Fibroblast of peridontal ligament (primary cell): ENCODE results near the gene DMWD.

Experiments used
- DNase-seq: peaks from one replicate; pipeline ENCODE4 v3.0.0-alpha.2; 2010; ENCODE audit errors: extremely low read depth

Gene DMWD

DNA sequence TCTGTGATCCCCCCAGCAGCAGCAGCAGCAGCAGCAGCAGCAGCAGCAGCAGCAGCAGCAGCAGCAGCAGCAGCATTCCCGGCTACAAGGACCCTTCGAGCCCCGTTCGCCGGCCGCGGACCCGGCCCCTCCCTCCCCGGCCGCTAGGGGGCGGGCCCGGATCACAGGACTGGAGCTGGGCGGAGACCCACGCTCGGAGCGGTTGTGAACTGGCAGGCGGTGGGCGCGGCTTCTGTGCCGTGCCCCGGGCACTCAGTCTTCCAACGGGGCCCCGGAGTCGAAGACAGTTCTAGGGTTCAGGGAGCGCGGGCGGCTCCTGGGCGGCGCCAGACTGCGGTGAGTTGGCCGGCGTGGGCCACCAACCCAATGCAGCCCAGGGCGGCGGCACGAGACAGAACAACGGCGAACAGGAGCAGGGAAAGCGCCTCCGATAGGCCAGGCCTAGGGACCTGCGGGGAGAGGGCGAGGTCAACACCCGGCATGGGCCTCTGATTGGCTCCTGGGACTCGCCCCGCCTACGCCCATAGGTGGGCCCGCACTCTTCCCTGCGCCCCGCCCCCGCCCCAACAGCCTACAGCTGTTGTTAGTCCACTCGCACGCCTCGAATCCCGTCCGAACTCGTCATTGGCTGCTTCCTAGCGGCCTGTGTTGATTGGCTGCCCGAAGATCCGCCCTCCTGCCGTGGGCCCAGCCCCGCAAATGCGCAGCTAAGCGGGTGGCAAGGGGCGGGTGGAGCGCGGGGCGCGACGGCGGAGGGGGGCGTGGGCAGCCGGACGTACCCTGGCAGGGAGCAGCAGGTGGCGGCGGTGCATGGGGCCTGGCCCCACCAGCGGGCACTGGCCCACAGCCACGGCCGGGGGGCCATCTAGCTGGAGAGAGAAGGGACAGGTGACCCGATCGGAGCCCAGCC, 22.2 kb downstream of the DMWD start:
- DNase-seq: peak; percentile 96

DNA sequence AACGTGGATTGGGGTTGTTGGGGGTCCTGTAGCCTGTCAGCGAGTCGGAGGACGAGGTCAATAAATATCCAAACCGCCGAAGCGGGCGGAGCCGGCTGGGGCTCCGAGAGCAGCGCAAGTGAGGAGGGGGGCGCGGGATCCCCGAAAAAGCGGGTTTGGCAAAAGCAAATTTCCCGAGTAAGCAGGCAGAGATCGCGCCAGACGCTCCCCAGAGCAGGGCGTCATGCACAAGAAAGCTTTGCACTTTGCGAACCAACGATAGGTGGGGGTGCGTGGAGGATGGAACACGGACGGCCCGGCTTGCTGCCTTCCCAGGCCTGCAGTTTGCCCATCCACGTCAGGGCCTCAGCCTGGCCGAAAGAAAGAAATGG, 22.8 kb downstream of the DMWD start:
- peak; percentile 37 for DNase-seq

GRCh38 chr19:45768984-45769782, 23.5 kb downstream of the DMWD start, which contains the start of gene SIX5:
Gene SIX5, minus strand, starts transcription at chr19:45769252. Its CDS starts 408 bp downstream, at chr19:45768844.
- DNase-seq: peak; percentile 96

- no peak for DNase-seq
Observed at GRCh38 chr19:45768655-45768983, 24.0 kb downstream of the DMWD start.

DNA sequence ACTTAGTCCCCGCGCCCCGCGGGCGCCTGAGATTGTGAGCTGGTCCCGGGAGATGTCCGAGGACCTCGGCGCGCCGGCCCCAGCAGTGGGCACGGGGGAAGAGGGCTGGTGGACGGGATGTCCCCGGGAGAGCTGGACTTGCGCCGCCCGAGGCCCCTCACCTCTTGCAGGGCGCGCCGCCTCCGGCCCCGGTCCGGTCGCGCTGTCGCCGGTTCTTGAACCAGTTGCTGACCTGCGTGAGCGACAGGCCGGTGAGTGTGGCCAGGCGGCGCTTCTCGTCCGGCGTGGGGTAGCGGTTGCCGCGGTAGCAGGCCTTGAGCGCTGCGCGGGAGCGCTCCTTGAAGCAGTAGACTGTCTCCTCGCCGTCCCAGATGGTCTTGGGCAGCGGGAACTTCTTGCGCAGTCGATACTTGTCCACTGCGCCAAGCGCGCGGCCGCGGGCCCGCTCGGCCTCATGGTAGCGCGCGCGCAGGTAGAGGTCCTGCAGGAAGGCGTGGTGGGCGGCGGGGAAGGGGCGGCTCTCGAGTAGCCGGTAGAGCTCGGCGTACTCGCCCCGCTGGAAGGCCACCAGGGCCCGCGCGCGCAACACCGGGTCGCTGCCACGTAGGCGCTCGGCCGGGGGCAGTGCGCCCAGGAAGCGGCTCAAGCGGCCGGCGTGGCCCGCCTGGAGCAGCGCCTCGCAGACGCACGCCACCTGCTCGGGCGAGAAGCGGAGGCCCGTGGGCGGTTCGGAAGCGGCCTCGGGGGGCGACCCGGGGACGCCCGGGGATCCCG, 24.6 kb downstream of the DMWD start:
- peak; percentile 59 for DNase-seq

- peak; percentile 83 for DNase-seq
Observed at GRCh38 chr19:45767410-45767880, 25.2 kb downstream of the DMWD start.

- DNase-seq: no peak
Observed at GRCh38 chr19:45766869-45767346, 25.7 kb downstream of the DMWD start.

DNA sequence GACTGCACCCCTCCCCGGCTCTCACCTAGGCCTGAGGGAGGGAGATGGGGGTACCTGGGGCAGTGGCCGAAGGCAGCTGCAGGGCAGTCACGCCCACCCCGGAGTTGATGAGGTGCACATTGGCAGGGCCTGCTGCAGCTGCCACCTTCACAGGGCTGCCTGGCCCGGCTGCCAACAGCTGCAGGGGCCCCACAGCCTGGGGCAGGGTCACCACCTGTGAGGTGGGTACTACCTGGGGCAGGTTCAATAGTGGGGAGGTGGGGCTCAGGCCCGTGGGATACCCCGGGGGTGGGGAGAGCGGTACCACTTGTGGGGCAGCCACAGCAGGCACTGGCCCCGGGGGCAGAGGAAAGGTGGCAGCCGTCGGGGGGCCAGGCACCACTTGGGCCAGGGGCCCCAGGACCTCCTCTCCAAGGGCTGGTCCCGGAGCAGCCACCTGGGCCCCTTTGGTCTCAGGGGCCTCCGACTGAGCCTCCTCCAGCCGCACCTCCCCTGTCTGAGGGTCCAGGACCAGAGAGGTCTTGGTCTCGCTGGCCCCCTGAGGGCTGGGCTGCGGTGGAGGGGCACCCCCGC, 26.3 kb downstream of the DMWD start:
- DNase-seq: no peak

DNA sequence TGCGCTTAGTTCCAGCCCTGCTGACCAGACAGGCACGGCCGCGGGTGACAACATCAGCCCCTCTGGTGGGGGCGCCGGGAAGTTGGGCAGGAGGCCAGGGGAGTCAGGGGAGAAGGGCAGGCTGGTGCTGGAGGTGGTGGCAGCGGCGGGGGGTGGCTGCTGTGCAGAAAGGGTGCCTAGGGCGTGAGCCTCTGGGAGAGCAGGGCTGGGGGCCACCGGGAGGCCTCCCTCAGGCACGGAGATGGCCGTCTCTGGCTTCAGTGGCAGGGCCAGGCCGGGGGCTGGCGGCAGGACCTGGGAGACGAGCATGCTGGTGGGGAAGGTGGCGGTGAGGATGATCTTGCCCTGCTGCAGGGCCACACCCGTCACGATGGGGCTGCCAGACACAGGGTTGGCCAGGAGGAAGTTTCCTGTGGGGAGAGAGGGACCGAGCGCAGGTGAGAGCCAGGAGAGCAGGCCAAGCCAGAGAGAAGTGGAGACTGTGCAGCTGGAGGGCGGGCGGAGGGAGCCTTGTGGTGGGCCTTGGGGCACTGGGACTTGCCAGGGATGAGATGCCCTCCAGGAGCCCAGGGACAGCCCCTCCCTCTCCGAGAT, 26.8 kb downstream of the DMWD start:
- DNase-seq: no peak

DNA sequence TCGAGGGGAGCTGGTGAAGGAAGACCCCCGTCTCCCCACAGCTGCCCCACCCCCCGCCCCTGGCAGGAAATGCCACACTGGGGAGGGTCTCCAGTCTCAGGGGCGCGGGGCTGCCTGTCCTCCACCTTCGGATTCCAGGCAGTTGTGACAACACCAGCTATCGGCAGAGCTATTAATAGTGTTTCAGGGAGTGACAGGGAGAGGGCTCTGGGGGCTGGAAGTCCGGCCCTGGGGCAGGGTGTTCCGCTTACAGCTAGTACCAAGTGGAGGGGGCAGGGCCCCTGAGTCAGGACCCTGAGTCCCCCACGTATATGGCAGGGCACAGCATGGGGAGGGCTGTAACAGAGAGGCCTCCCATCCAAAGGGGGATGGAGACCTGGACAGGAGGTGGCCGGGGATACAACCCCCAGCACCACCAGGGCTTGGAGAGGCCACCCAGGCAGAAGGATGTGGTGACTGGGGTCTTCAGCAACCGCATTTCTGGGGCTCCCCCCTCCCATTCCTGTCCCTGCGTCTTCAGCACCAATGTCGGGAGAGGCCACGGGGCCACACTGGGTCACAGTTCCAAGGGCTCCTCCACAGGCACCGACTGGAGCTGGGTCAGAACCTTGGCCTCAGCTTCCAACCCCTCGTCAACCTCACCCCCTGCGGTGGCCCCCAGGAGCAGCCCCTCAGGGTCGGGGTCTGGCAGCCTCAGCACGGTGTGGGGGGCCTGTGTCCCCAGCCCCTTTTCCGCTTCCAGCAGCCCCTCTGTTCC, 27.5 kb downstream of the DMWD start:
- DNase-seq: no peak

DNA sequence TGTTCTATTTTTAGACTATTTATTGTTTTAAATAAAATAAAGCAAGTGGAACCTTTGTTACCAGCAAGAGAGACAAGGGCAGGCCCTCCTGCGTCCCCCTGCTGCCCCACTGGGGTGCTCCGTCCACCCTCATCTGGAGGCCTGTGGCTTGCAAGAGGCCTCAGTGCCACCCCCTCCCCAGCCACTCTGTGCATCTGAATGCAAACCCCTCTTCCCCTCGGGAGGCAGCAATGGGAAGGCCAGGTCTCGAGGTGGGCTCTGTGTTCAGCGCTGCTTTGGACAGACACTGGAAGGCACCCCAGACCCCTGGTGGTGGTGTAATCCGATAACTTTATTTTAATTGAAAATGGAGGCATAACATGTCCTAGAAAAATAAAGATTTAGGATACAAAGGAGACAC, 28.2 kb downstream of the DMWD start:
- no peak for DNase-seq

- DNase-seq: no peak
Observed at GRCh38 chr19:45763691-45764294, 28.9 kb downstream of the DMWD start.

DNA sequence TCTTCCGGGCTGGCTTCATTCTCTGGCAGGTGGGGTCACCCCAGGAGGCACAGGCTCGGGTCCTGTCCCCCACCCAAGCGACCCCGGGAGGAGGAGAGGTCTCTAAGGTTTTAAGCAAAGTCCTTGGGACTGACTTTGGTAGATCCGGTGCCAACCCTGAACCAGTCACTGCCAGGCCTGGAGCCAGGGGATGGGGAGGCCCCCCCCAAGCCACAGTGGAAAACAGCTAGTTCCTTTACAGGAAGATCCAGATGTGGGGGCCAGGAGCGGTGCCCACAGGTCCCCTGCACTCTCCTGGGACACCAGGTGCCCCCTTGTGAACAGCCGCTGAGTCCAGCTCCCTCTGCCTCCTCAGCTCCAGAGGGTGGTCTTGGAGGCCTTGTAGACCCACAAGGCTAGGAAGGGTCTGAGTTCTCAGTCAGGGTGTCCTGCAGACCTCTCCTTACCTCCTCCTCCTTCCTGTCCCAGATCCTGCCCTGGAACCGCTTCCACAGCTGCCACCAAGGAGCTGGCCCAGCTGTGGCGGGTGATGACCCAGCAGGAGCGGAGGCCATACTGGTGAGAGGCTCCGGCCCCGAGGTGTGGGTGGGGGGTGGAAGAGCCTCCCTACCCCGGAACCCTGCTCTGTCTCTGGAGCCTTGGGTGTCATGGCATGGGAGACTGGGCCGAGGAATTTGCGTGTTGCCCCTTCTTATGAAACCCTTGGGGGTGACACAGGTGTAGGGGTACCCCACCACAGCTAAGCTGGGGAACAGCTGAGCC, 29.6 kb downstream of the DMWD start:
- no peak for DNase-seq

DNA sequence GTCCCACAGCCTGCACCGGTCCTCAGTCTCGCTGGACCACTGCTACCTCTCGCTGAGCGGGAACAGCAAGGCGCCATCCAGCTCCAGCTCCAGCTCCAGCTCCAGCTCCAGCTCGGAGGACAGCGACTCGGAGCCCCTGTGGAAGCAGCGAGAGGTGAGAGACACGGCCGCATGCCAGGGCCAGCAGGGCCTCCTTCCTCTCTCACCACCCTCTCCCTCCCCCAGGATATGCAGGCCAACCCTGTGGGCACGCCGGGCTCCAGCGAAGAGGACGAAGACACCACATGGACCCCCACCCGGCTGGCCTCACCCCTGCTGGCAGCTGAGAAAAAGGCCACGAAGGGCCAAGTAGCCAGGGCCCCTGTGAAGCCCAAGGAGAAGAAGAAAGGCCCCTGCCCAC, 30.9 kb downstream of the DMWD start:
- DNase-seq: no peak

DNA sequence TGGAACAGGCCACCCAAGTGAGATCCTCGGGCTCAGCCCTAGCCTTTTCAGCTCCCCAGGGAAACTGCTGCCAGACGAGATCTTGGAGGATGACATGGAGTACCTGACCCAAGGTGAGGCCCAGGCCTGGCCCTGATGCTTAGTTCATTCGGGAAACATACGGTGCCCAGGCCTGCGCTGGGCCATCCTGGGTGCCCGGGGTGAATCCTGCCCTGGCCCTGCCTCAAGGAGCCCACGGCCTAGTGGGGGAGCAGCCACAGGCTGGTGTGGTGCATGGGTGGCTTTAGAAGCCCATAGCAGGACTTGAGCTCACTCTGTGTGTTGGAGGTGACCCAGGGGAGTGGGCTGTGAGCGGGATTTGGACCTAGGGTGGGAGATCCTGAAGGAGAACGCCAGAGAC, 33.7 kb downstream of the DMWD start:
- no peak for DNase-seq

- DNase-seq: no peak
Observed at GRCh38 chr19:45757695-45758094, 35.0 kb downstream of the DMWD start.

DNA sequence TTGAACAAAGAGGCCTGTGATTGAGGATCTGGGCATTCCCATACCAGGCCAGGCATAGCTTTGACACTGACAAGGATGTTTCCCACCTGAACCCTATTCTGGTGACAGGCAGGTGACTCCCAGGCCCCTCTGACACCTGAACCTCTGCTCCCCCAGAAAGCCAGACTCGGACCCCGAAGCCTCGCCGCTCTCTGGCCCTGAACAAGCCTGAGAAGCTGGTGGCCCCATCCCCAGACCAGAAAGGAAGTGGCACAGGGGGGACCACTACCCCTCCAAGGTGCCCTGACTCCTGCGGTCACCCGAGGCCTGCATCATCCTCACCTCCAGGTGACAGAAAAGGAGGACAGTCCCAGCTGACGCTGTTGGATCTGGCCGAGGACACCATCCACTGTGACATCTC, 38.3 kb downstream of the DMWD start:
- no peak for DNase-seq

DNA sequence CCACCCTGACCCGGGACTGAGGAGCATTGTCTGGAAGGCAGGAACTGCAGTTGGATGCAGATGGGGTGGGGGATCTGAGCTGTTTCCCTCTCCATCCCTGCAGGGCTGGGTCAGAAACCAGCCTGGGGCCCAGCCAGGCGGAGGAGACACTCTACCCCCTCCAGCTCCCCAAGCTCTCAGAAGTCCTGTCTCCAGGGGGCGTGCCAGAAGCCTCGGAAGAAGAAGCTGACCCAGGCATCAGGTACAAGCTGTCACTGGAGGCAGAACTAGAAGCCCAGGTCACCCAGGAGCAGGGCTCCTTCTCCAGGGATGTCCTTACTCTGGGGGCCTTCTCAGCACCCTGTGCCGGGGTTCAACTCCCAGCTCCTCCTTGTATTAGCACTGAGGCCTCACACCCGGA, 39.1 kb downstream of the DMWD start:
- DNase-seq: no peak

GRCh38 chr19:45752639-45753038, 40.0 kb downstream of the DMWD start:
- DNase-seq: no peak
